Activated CD8-positive, alpha-beta memory T cell treated with anti-CD3 and anti-CD28 coated beads for 48 hours (primary cell): Measurements from ENCODE around the gene ITM2C.

ENCODE experiments used
- DNase-seq, 3 experiments: peaks; one replicate each; pipeline ENCODE4 v3.0.0-alpha.2; 2020; ENCODE audit warnings: low read depth in 2 of 3, low spot score in 2 of 3

ITM2C gene

DNA sequence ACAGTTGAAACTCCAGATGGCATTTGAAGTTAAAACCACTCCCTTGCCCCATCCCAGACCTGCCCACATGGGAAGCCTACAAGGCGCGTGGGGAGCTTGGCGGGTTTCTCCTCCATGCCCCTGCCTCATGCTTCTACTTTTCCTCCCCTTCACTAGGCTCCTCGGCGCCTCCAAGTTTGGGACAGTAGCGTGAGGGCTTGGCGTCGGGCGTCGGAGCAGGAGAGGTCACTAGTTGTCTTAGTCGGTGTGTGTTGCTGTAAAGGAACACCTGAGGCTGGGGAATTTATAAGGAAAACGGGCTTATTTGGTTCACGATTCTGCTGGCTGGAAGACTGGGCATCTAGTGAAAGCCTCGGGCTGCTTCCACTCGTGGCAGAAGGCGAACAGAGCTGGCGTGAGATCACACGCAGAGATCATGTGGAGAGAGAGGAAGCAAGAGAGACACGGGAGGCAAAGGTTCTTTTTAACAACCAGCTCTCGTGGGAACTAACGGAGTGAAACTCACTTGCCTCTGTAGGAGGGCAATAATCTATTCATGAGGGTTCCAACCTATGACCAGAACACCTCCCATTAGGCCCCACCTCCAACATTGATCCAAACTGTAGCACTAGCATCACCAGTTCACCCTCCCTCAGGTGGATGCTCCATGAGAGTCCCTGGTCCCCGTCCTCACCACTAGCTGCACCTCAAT is 25.3 kb downstream of the ITM2C start:
- DNase-seq: no peak

DNA sequence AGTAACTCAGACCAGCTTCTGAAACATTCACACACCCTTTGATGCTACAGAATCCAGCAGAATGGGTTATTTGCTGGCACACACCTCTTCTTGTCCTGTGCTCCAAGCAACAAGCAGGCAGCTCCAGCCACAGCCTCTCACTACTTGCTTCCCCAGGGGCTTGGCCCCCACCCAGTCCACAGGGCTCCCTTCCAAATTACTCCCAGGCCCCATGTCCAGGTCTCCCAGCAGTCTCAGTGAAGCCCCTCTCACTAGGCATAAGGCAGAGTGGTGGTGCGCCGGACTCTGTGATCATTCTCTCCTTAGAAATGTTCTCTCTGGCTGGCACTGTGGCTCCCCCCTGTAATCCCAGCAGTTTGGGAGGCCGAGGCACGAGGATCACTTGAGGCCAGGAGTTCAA is 25.9 kb downstream of the ITM2C start:
- DNase-seq: no peak

- DNase-seq: no peak
These were observed 26.3 kb downstream of the ITM2C start for GRCh38 chr2:230891064-230891463.

GRCh38 chr2:230891509-230891908 is 26.8 kb downstream of the ITM2C start:
- no peak for DNase-seq

- DNase-seq: no peak
These were observed 28.6 kb downstream of the ITM2C start for GRCh38 chr2:230893338-230893737.

GRCh38 chr2:230893841-230894781 is 29.4 kb downstream of the ITM2C start:
- no peak for DNase-seq

DNA sequence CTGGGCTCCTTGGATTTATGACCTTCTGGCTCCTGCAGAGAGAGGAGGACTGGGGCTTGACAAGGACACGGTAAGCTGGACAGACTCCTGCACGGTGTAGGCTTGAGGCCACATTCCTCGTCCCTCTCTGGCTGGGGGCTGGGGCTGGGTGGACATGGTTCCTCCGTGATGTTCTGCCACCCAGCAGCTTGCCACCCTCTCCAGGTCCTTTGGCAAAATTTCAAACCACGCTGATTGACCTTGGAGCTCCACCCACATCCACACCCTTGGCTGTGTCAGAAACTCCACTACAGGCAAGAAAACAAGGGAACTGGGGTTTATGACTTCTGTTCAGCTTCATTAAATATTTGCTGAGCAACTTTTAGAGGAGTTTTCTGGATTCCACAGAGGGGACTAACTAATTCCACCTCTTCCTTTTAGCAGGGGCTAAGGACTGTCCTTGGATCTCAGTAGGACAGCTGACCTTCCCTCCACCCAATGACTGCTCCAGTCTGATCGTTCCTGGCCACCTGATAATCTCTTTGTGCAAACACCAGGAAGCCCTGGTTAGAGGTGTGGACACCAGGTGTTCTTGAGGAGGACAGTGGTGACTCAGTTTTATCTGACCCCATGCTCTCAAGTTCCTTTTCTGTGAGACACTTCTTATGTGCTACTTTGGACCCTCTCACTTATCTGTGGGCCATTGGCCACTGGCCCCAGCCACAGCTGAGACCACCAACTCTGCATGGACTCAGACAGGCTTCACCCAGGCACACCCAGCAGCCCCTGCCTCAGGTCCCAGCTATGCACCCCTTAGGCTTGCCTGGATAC is 31.0 kb downstream of the ITM2C start:
- no peak for DNase-seq

DNA sequence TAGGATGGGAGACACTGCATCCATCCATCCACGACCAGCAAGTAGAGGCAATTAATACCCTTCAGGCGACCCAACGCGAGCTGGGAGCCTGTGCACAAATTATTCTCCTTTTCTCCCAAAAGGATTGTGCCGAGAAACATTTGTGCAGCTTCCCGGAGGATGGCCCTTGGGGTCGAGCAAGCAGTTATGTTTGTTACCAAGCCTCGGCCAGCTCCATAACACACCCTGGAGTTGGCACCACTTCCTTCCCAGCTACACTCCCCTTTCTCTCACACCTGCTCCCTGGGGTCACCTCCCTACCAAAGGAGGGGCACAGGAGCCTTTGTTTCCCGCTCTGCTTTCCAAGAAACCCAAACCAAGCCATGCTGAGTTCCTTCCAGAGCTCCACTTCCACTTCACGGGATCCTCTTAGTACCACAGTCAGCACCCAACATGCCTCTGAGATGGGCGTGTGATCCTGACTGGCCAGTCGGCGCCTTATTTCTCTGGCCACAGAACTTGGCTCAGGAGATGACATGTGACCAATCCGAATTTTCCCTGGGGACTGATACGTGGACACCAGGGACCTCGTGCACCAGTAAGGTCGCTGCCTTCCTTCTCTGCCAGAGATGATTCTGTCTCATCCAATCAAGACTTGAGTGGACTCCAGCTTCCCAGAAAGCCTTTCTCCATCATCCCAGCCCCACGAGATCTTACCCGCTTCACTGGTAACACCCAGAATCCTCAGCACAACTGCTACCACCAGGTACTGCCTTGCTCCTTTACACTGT is 31.8 kb downstream of the ITM2C start:
- DNase-seq: no peak

GRCh38 chr2:230898016-230898712 is 33.4 kb downstream of the ITM2C start:
- no peak for DNase-seq

- no peak for DNase-seq
These were observed 34.0 kb downstream of the ITM2C start for GRCh38 chr2:230898713-230899091.

DNA sequence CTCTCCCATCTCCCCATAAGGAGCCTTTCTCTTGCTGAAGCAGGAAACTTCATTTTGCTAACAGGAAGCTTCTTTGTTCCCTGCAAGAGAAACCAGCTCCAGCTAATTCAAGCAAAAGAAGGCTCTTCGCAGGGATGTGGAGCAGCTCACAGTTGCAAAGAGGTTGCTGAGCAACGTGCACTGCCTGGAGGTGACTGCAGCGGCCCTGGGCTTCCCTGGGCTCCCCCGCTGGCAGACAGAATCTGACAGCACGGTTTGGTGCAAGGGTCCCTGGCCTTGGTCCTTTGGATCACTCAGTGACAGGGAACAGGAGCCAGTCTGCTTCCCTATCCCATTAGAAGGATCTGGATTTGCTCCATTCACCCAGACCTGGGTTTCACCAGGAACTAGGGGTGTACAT is 34.5 kb downstream of the ITM2C start:
- no peak for DNase-seq

DNA sequence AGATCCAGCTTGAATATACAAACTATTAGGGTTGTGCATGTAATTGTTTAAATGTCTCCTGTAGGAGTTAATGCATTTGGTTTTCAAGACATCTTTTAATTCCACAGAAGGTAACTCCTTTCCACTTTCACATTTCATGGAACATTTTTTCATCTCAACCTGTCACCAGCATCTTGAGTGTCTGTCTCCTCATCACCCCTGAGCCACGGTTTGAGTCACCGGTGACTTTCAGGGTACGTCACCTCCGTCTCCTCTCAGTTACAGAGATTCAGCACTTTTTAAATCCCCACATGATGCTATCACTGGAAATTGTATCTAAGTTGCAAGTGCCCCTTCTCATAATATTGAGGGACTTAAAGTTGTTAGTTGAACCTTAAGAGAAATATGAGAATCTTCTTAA is 35.0 kb downstream of the ITM2C start:
- DNase-seq: no peak

DNA sequence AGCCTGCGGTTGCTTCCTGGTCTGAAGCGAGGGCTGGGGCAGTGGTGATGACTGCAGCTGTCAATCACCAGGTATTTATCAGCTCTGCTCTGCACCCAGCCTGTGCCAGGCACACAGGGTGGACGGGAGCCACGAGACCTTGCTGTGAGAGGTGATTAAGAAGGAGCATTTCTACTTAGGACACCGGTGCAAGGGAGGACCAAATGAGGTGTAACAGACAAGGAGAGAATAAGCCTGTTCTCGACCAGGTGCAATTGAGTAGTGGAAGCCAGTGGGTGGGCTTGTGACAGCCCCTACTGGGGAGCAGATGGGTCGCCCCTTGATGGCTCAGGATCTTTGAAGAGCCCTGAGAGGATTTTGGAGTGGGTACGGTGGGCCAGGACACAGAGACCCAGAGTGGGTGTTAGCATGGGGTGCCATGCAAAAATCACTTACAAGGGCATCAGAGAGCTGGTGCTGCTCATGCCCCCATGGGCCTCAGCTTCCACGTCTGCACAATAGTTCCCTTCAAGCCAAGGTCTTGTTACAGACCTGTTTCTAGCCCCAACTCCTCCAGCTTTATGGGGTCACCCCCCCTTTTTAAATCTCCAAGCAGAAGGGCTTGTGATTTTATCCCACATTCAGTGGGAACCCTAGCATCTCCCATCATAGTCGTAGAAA is 35.7 kb downstream of the ITM2C start:
- no peak for DNase-seq

DNA sequence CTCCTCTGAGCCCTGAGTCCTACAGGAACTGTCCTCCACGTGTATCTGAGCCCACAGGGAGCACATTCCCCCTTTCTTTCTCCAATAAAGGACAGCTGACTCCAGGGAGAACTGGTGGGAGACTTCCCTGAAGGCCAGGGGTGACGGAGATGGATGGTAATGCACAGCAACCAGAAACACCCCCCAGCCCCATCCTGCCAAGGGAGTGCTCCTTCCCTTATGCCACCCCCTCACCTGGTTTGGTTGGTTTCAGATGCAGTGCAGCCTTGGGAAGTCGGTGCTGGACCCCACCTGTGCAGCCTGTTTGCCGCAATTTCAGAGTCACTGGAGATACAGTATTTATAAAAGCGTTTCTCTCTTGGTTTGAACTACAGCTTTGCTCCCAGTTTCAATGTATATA is 36.3 kb downstream of the ITM2C start:
- no peak for DNase-seq

DNA sequence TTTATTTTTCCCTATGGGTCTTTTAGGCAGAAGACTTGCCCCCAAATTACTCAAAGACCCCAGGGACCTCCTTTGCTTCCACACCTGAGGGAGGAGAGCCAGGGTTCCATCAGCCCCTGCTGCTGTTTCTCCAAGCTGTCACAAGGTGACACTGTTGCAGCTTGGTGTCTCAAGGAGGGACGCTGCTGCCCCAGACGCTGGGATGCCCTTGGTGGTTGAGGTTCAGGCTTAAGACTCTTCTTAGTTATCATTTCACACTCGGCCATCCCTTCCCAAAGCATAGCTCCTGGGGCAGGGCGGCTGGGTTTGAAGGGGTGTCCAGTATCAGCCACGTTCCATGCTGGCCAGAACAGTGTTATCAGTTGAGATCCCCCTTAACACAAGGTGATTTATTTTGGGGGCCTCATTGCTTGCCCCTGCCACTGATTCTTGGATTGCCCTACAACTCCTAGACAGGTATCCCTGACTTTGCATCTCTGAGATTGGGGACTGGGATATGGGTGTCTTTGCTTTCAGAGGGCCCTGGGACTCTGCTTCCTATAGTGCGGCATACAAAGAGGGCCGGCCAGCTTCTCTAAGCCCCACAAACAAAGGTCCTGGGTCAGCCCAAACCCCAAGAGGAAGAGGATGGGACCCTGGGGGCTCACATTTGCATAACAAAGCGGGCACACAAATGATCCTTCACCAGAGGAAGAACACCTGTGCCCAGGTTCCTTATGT is 37.6 kb downstream of the ITM2C start:
- DNase-seq: no peak

- no peak for DNase-seq
These were observed 38.7 kb downstream of the ITM2C start for GRCh38 chr2:230903231-230904150.

- DNase-seq: no peak
These were observed 40.2 kb downstream of the ITM2C start for GRCh38 chr2:230904856-230905447.
